Measurements from ENCODE around the gene HLA-DQB1.

DNA sequence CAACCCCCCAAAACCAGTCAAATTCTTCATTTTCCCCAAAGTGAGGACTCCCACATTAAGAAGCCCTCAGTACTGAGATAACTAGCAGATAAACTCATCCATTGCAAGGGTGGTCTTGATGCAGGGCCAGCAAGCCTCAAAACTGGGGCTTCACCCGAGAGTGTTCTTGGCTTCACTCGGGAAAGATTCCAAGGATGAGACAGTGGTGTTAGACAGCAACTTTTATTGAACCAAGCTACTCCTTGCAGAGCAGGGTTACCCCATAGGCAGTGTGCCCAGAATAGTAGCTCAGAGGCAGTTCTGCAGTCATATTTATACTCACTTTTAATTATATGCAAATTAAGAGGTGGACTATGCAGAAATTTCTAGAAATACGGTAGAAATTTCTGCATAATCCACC lies 45.1 kb downstream of the HLA-DQB1 start:
- no peak for TF ChIP-seq ZFP3 (CRISPR knock-in tag; IDR thresholded peaks at IDR 0.05)
- TF ChIP-seq, protein P1, sequence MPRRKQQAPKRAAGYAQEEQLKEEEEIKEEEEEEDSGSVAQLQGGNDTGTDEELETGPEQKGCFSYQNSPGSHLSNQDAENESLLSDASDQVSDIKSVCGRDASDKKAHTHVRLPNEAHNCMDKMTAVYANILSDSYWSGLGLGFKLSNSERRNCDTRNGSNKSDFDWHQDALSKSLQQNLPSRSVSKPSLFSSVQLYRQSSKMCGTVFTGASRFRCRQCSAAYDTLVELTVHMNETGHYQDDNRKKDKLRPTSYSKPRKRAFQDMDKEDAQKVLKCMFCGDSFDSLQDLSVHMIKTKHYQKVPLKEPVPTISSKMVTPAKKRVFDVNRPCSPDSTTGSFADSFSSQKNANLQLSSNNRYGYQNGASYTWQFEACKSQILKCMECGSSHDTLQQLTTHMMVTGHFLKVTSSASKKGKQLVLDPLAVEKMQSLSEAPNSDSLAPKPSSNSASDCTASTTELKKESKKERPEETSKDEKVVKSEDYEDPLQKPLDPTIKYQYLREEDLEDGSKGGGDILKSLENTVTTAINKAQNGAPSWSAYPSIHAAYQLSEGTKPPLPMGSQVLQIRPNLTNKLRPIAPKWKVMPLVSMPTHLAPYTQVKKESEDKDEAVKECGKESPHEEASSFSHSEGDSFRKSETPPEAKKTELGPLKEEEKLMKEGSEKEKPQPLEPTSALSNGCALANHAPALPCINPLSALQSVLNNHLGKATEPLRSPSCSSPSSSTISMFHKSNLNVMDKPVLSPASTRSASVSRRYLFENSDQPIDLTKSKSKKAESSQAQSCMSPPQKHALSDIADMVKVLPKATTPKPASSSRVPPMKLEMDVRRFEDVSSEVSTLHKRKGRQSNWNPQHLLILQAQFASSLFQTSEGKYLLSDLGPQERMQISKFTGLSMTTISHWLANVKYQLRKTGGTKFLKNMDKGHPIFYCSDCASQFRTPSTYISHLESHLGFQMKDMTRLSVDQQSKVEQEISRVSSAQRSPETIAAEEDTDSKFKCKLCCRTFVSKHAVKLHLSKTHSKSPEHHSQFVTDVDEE (CRISPR knock-in tag; IDR thresholded peaks at IDR 0.05) = no peak
- TF ChIP-seq ESRRG (CRISPR knock-in tag; IDR thresholded peaks at IDR 0.05) = no peak
